Vagina (tissue), 2 donors: Measurements from ENCODE around the gene ENTREP1.

Experiments
- POLR2AphosphoS5 ChIP-seq, 2 donors: sonication (generic); formaldehyde crosslinking; IDR thresholded peaks; one replicate each; pipeline ENCODE4 v1.9.0; 2017; ENCODE audit warnings: antibody characterized with exemption in 2 of 2, mild to moderate bottlenecking in 2 of 2, low read depth in 1 of 2; ENCODE audit not compliant: insufficient read depth in 1 of 2
- TF ChIP-seq, protein P1 (sequence below), 3 experiments: fragments of 450-650 bp in 2 of 3; fragments of 200-600 bp in 1 of 3; sonication (generic) in 1 of 3; IDR thresholded peaks; one replicate each; pipeline ENCODE4 v1.5.1; 2017 to 2019; ENCODE audit warnings: antibody characterized with exemption in 3 of 3, mild to moderate bottlenecking in 2 of 3, moderate library complexity in 2 of 3

DNA sequence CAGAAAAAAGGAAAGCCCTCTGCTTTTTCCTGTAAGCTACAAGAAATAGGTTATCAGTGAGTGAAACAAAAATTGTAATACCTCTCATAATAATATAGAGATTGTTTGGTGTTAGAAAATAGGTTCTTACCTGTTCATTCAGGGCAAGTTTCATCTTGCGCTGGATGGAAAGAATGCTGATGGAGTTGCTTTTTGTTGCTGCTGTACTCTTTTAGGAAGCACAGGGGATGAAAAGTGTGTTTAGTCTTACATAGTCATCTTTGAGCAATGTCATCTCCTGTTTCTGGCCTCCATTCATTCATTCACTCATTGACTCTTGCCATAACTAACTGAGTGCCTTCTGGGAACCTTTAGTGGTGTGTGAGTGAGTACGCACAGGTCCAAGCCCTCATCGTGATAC, 6.4 kb downstream of the ENTREP1 start:
- peak in 1 of 2 donors; percentile 46 for TF ChIP-seq POLR2AphosphoS5 (IDR thresholded peaks at IDR 0.05; ENCODE audit: insufficient read depth in 1 of 2, low read depth in 1 of 2)
- TF ChIP-seq, protein P1, sequence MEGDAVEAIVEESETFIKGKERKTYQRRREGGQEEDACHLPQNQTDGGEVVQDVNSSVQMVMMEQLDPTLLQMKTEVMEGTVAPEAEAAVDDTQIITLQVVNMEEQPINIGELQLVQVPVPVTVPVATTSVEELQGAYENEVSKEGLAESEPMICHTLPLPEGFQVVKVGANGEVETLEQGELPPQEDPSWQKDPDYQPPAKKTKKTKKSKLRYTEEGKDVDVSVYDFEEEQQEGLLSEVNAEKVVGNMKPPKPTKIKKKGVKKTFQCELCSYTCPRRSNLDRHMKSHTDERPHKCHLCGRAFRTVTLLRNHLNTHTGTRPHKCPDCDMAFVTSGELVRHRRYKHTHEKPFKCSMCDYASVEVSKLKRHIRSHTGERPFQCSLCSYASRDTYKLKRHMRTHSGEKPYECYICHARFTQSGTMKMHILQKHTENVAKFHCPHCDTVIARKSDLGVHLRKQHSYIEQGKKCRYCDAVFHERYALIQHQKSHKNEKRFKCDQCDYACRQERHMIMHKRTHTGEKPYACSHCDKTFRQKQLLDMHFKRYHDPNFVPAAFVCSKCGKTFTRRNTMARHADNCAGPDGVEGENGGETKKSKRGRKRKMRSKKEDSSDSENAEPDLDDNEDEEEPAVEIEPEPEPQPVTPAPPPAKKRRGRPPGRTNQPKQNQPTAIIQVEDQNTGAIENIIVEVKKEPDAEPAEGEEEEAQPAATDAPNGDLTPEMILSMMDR (IDR thresholded peaks at IDR 0.05), result no peak
